Measurements from ENCODE around the gene SYNE2.
"Not testable (repeated sequence)": the region's sequence is repeated elsewhere in the genome, so short reads cannot be mapped to it uniquely, and the experiment has no call there.

SYNE2 gene

GRCh38 chr14:64040044-64040443 is 187.2 kb downstream of the SYNE2 start:
- peak in 1 of 2 experiments; percentile 6 for DNase-seq

- not testable (repeated sequence) for DNase-seq
These were observed 190.5 kb downstream of the SYNE2 start for GRCh38 chr14:64043296-64043695.

- DNase-seq, result no peak
These were observed 192.3 kb downstream of the SYNE2 start for GRCh38 chr14:64045091-64045490.

GRCh38 chr14:64049616-64050381 is 197.0 kb downstream of the SYNE2 start:
- no peak for DNase-seq

- no peak for DNase-seq
These were observed 201.2 kb downstream of the SYNE2 start for GRCh38 chr14:64053694-64054669.

- DNase-seq, result no peak
These were observed 206.8 kb downstream of the SYNE2 start for GRCh38 chr14:64059454-64060198.

- DNase-seq, result no peak
These were observed 207.4 kb downstream of the SYNE2 start for GRCh38 chr14:64060199-64060545.

GRCh38 chr14:64060648-64061096 is 207.9 kb downstream of the SYNE2 start:
- DNase-seq, result peak in 1 of 2 experiments; percentile 1

GRCh38 chr14:64061115-64061514 is 208.3 kb downstream of the SYNE2 start:
- no peak for DNase-seq

- no peak for DNase-seq
These were observed 208.9 kb downstream of the SYNE2 start for GRCh38 chr14:64061706-64062105.

- DNase-seq, result no peak
These were observed 209.7 kb downstream of the SYNE2 start for GRCh38 chr14:64062381-64063115.

GRCh38 chr14:64064447-64064846 is 211.6 kb downstream of the SYNE2 start:
- DNase-seq, result no peak

GRCh38 chr14:64069634-64070359 is 217.0 kb downstream of the SYNE2 start:
- no peak for DNase-seq

GRCh38 chr14:64074961-64075612 is 222.3 kb downstream of the SYNE2 start:
- no peak for DNase-seq

- no peak for DNase-seq
These were observed 222.8 kb downstream of the SYNE2 start for GRCh38 chr14:64075613-64076005.

- no peak for DNase-seq
These were observed 227.6 kb downstream of the SYNE2 start for GRCh38 chr14:64080452-64080851.

- no peak for DNase-seq
These were observed 228.5 kb downstream of the SYNE2 start for GRCh38 chr14:64081174-64081746.

- DNase-seq, result no peak
These were observed 230.0 kb downstream of the SYNE2 start for GRCh38 chr14:64082837-64083236.

- no peak for DNase-seq
These were observed 235.8 kb downstream of the SYNE2 start for GRCh38 chr14:64088647-64088964.

- DNase-seq, result no peak
These were observed 237.1 kb downstream of the SYNE2 start for GRCh38 chr14:64089920-64090319.

GRCh38 chr14:64091217-64091616 is 238.4 kb downstream of the SYNE2 start:
- no peak for DNase-seq
